Osteocyte (in vitro differentiated cells): ENCODE results near the gene PODXL. TPM values are rescaled to one million over a fixed set of nuclear protein-coding genes. Genes with fewer than 3 reads are reported as not detected.
A peak's percentile ranks its signal among the peaks of the same experiment; 100 is the strongest.
"Not testable (repeated sequence)": the region's sequence is repeated elsewhere in the genome, so short reads cannot be mapped to it uniquely, and the experiment has no call there.

ENCODE experiments used
- DNase-seq: peaks from one replicate; pipeline ENCODE4 v3.0.0; 2021; ENCODE audit warnings: mixed read lengths; ENCODE audit not compliant: unreplicated experiment; ENCODE audit errors: extremely low spot score
- H3K27ac Mint-ChIP-seq: one replicate; pipeline ENCODE4 v1.8.0; 2021; ENCODE audit warnings: mild to moderate bottlenecking, mixed read lengths; ENCODE audit not compliant: unreplicated experiment
- H3K27me3 Mint-ChIP-seq: one replicate; pipeline ENCODE4 v1.8.0; 2021; ENCODE audit warnings: mixed read lengths; ENCODE audit not compliant: unreplicated experiment
- H3K36me3 Mint-ChIP-seq: one replicate; pipeline ENCODE4 v1.8.0; 2021; ENCODE audit warnings: mixed read lengths; ENCODE audit not compliant: unreplicated experiment
- H3K4me1 Mint-ChIP-seq: one replicate; pipeline ENCODE4 v1.8.0; 2021; ENCODE audit warnings: mixed read lengths; ENCODE audit not compliant: unreplicated experiment
- H3K4me3 Mint-ChIP-seq: one replicate; pipeline ENCODE4 v1.8.0; 2021; ENCODE audit warnings: mild to moderate bottlenecking, moderate library complexity, mixed read lengths; ENCODE audit not compliant: unreplicated experiment
- H3K9me3 Mint-ChIP-seq: one replicate; pipeline ENCODE4 v1.8.0; 2021; ENCODE audit warnings: mixed read lengths; ENCODE audit not compliant: unreplicated experiment
- CTCF ChIP-seq: fragments of 200-600 bp; sonication (generic); IDR thresholded peaks from 2 replicates; pipeline ENCODE4 v1.5.0; 2021; ENCODE audit warnings: antibody characterized with exemption, mild to moderate bottlenecking, moderate library complexity
- total RNA-seq: library from RNA; stranded (reverse); gene quantifications from 2 replicates; pipeline ENCODE4 v1.2.1, GENCODE V29; 2021

The PODXL gene
- total RNA-seq, 1 donor from 2014 or later, result 21.2 TPM

GRCh38 chr7:131466735-131467365, 89.6 kb downstream of the PODXL start:
- no peak for TF ChIP-seq CTCF
- DNase-seq, result no peak
- Mint-ChIP-seq H3K36me3 (peaks cover 41% of the 10 kb centered on the region), H3K9me3 (no peaks in the 10 kb centered on the region), H3K4me3 (no peak overlapping the region), H3K27me3 (no peaks in the 10 kb centered on the region), H3K27ac (no peak overlapping the region), H3K4me1 (peaks cover 16% of the 10 kb centered on the region)

- not testable (repeated sequence) for H3K27ac Mint-ChIP-seq
Measured at GRCh38 chr7:131462715-131463114, 93.7 kb downstream of the PODXL start.

GRCh38 chr7:131462059-131462458, 94.4 kb downstream of the PODXL start:
- peaks cover 11% of the 10 kb centered on the region for H3K4me1 Mint-ChIP-seq

More at GRCh38 chr7:131462715-131463114, 93.7 kb downstream of the PODXL start:
- H3K27me3 Mint-ChIP-seq, H3K4me3 Mint-ChIP-seq, H3K9me3 Mint-ChIP-seq, DNase-seq: not testable (repeated sequence)
- H3K4me1 Mint-ChIP-seq, result peaks cover 11% of the 10 kb centered on the region
- H3K36me3 Mint-ChIP-seq, result peaks cover 48% of the 10 kb centered on the region

GRCh38 chr7:131459256-131459655, 97.2 kb downstream of the PODXL start:
- TF ChIP-seq CTCF, result no peak
- H3K27me3 Mint-ChIP-seq, result no peaks in the 10 kb centered on the region
- H3K9me3 Mint-ChIP-seq, result no peaks in the 10 kb centered on the region
- H3K36me3 Mint-ChIP-seq, result peaks cover 55% of the 10 kb centered on the region
- peaks cover 16% of the 10 kb centered on the region for H3K4me1 Mint-ChIP-seq
- DNase-seq, result no peak
- H3K27ac Mint-ChIP-seq, result peak overlapping the region; percentile 9
- no peak overlapping the region for H3K4me3 Mint-ChIP-seq

More at GRCh38 chr7:131462059-131462458, 94.4 kb downstream of the PODXL start:
- peaks cover 46% of the 10 kb centered on the region for H3K36me3 Mint-ChIP-seq
- TF ChIP-seq CTCF, result no peak
- H3K9me3 Mint-ChIP-seq, result no peaks in the 10 kb centered on the region
- DNase-seq, result no peak
- H3K27ac Mint-ChIP-seq, result no peak overlapping the region
- no peaks in the 10 kb centered on the region for H3K27me3 Mint-ChIP-seq
- no peak overlapping the region for H3K4me3 Mint-ChIP-seq

GRCh38 chr7:131456338-131456737, 100.1 kb downstream of the PODXL start:
- TF ChIP-seq CTCF, result no peak
- H3K4me1 Mint-ChIP-seq, result peaks cover 16% of the 10 kb centered on the region
- DNase-seq, result no peak
- no peak overlapping the region for H3K27ac Mint-ChIP-seq
- no peaks in the 10 kb centered on the region for H3K27me3 Mint-ChIP-seq
- peaks cover 41% of the 10 kb centered on the region for H3K36me3 Mint-ChIP-seq
- no peak overlapping the region for H3K4me3 Mint-ChIP-seq
- H3K9me3 Mint-ChIP-seq, result no peaks in the 10 kb centered on the region
